GM12801 (cell line): ENCODE data around the gene STAC2.

Experiments
- CTCF ChIP-seq: IDR thresholded peaks from one replicate; pipeline ENCODE4 v1.5.1; 2011; ENCODE audit warnings: control low read depth; ENCODE audit not compliant: insufficient read length; ENCODE audit errors: extremely low read depth

The STAC2 gene

GRCh38 chr17:39187152-39187830, 38.5 kb downstream of the STAC2 start:
- TF ChIP-seq CTCF: no peak

DNA sequence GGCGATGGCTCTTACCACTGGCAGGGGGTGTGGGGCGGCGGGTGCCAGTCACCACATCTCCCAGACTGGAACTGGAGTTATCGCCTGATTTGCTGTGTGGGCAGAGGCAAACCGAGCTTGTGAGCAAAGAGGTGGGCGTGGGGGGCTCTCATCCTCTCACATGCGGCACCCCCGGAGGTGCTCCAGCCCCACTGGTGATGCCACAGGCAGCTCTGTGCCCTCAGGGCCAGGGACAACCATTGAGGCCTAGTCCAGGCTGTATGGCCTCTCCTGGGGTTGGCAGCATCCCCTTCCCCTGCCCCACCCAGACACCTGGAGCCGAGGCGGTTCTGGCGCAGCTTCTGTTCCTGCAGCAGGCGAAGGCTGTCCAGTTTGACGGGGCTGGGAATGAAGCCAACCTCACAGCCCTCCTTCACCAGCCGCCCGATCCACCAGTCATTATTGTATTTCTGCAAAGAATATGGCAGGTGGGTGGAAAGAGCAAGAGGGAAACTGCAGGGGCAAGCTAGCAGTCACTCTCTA, 39.2 kb downstream of the STAC2 start:
- TF ChIP-seq CTCF: no peak

GRCh38 chr17:39183720-39184119, 42.0 kb downstream of the STAC2 start:
- no peak for TF ChIP-seq CTCF

DNA sequence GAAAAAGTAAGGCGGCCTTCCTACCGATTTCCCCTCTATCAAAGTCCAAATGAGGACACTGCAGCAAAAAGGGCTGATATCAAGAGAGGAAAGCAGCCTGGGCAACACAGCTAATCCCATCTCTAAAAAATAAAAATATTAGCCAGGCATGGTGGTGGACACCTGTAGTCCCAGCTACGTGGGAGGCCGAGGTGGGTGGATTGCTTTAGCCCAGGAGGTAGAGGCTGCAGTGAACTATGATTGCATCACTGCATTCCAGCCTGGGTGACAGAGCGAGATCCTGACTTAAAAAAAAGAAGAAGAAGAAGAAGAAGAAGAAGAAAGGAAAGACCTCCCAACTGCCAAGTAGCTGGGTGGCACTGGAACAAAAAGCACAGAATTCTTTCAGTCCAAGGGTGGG, 42.7 kb downstream of the STAC2 start:
- no peak for TF ChIP-seq CTCF

DNA sequence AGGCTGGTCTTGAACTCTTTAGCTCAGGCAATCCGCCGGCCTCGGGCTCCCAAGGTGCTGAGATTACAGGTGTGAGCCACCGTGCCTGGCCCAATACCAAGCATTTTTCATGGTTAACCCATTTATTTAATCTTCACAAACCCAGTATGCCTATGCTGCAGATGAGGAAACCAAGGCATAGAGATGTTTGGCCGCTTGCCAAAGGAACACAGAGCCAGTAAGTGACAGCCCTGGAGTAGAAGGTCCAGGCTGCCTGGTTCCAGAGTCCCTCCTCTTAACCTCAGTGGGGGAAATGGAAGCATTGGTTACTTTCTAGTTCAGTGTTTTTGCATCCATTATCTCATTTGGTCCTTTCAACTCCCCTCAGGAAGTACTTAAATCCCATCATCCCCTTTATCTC, 44.4 kb downstream of the STAC2 start:
- no peak for TF ChIP-seq CTCF

GRCh38 chr17:39178536-39178935, 47.2 kb downstream of the STAC2 start:
- no peak for TF ChIP-seq CTCF

GRCh38 chr17:39177256-39177655, 48.5 kb downstream of the STAC2 start:
- TF ChIP-seq CTCF: no peak
